GM12878 (cell line): ENCODE data around the gene PCSK2. TPM values are rescaled to one million over a fixed set of nuclear protein-coding genes. Genes with fewer than 3 reads are reported as not detected.

Source experiments
- polyA plus RNA-seq, 11 experiments: library from polyadenylated mRNA; depleted of rRNA in 4 of 11; unstranded in 6 of 11; stranded (reverse) in 5 of 11; fragments of >200 nt; fragmentation: Nextera tagmentation in 4 of 11; fragmentation: Illumina TruSeq in 1 of 11; extraction: Ambion mirVana in 4 of 11; extraction: Trizol in 1 of 11; gene quantifications; 1 replicate in 1 of 11; 2 replicates in 10 of 11; pipeline versions ENCODE4 v1.2.1 to v1.2.3, GENCODE V29; 2011 to 2016; ENCODE audit warnings: inconsistent platforms in 2 of 11, missing spikeins in 2 of 11, low read depth in 1 of 11
- small RNA-seq: library from RNA; depleted of rRNA; stranded (forward); fragments of <200 nt; gene quantifications from one replicate; pipeline ENCODE3, GENCODE V24; 2014
- total RNA-seq, 4 experiments: library from RNA; depleted of rRNA in 3 of 4; stranded (reverse); fragments of >200 nt in 3 of 4; fragmentation: Illumina TruSeq in 1 of 4; extraction: Trizol in 1 of 4; gene quantifications; 2 replicates each; pipeline versions ENCODE4 v1.2.1 to v1.2.3, GENCODE V29; 2013 to 2021

Gene PCSK2
- total and polyA plus RNA-seq, 10 of the 15 experiments (the other 5 are each of a cell fraction or from before 2014, with no cell fraction given), result not detected

Small RNAs within 50 kb of the gene (small RNA-seq; reads per million reads assigned to genes)
- gene AL359511.1, result not detected
- gene RNU1-131P, result not detected
- gene RNU6-27P, result not detected
